ENCODE data around the gene LMOD2. TPM values are rescaled to one million over a fixed set of nuclear protein-coding genes. Genes with fewer than 3 reads are reported as not detected.
A peak's percentile ranks its signal among the peaks of the same experiment; 100 is the strongest.

The LMOD2 gene
- total and polyA plus RNA-seq, 11 donors = 202 to 1,479 (median 751) TPM

GRCh38 chr7:123609883-123610239, 45.8 kb upstream of the LMOD2 start:
- no peaks in the 10 kb centered on the region for H3K27me3 ChIP-seq
- intact Hi-C loops (cut with DNase I) = no loop called here
- ATAC-seq (no peak), DNase-seq (no peak)
- H3K9me3 ChIP-seq = no peaks in the 10 kb centered on the region
- TF ChIP-seq, protein P1, sequence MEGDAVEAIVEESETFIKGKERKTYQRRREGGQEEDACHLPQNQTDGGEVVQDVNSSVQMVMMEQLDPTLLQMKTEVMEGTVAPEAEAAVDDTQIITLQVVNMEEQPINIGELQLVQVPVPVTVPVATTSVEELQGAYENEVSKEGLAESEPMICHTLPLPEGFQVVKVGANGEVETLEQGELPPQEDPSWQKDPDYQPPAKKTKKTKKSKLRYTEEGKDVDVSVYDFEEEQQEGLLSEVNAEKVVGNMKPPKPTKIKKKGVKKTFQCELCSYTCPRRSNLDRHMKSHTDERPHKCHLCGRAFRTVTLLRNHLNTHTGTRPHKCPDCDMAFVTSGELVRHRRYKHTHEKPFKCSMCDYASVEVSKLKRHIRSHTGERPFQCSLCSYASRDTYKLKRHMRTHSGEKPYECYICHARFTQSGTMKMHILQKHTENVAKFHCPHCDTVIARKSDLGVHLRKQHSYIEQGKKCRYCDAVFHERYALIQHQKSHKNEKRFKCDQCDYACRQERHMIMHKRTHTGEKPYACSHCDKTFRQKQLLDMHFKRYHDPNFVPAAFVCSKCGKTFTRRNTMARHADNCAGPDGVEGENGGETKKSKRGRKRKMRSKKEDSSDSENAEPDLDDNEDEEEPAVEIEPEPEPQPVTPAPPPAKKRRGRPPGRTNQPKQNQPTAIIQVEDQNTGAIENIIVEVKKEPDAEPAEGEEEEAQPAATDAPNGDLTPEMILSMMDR (IDR thresholded peaks at IDR 0.05) = no peak
- no peak for TF ChIP-seq POLR2A (IDR thresholded peaks at IDR 0.05)
- H3K36me3 ChIP-seq = no peaks in the 10 kb centered on the region
- no peak overlapping the region for H3K4me3 ChIP-seq
- peaks cover 0 to 22% (median 1%) of the 10 kb centered on the region in 12 donors for H3K4me1 ChIP-seq
- H3K27ac ChIP-seq = peak overlapping the region in 7 of 12 donors; percentile 10 to 63 (median 30)
- WGBS, 4 donors = 50 to 70% (median 61%) methylated on average over 2 of the region's 2 CpGs

DNA sequence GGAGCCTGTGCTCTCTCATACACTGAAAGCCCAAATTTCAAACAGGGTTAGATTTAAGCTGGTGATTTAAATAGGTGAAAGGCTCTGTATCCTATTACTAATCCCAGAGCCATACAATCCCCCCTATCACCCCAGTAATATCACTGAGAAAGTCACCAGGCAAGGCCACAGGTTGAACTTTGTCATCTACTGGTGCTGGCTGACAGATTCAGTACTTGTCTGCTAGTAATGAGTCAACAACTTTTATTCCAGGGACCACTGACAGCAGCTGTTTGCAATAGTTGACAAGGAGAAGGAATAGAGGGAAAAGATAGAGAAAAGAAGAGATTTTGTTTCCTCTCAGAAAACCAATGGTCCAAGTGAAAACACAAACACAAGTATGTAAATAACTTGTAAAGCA, 43.6 kb upstream of the LMOD2 start:
- Histone ChIP-seq H3K36me3 (peaks cover 0 to 8% (median 0%) of the 10 kb centered on the region in 9 donors), H3K4me3 (no peak overlapping the region), H3K9me3 (no peaks in the 10 kb centered on the region), H3K27ac (peak overlapping the region in 7 of 12 donors; percentile 18 to 50 (median 38)), H3K27me3 (no peaks in the 10 kb centered on the region), H3K4me1 (peaks cover 0 to 22% (median 7%) of the 10 kb centered on the region in 12 donors)
- peak; percentile 45 to 68 (median 56) for ATAC-seq
- TF ChIP-seq, protein P1 (IDR thresholded peaks at IDR 0.05) = no peak
- no peak for TF ChIP-seq POLR2A (IDR thresholded peaks at IDR 0.05)
- intact Hi-C loops (cut with DNase I) = no loop called here
- DNase-seq = no peak

- H3K36me3 ChIP-seq = peaks cover 0 to 13% (median 0%) of the 10 kb centered on the region in 9 donors
- H3K9me3 ChIP-seq = no peaks in the 10 kb centered on the region
- ATAC-seq = no peak
- WGBS, 4 donors = 45 to 54% (median 47%) methylated on average over 2 of the region's 2 CpGs
- peaks cover 0 to 16% (median 6%) of the 10 kb centered on the region in 12 donors for H3K4me1 ChIP-seq
- H3K27ac ChIP-seq = peak overlapping the region in 6 of 12 donors; percentile 0 to 29 (median 14)
- intact Hi-C loops (cut with DNase I) = no loop called here
- TF ChIP-seq, protein P1 (IDR thresholded peaks at IDR 0.05) = no peak
- no peak for TF ChIP-seq POLR2A (IDR thresholded peaks at IDR 0.05)
- H3K4me3 ChIP-seq = no peak overlapping the region
- no peak for DNase-seq
- no peaks in the 10 kb centered on the region for H3K27me3 ChIP-seq
Measured at GRCh38 chr7:123615344-123615743, 40.3 kb upstream of the LMOD2 start.

- Histone ChIP-seq H3K36me3 (peaks cover 0 to 13% (median 0%) of the 10 kb centered on the region in 9 donors), H3K27ac (peak overlapping the region in 1 of 12 donors; percentile 29), H3K4me1 (peaks cover 0 to 15% (median 6%) of the 10 kb centered on the region in 12 donors), H3K27me3 (no peaks in the 10 kb centered on the region), H3K9me3 (no peaks in the 10 kb centered on the region), H3K4me3 (no peak overlapping the region)
- intact Hi-C loops (cut with DNase I) = no loop called here
- ATAC-seq (no peak), DNase-seq (no peak)
- TF ChIP-seq, protein P1 (IDR thresholded peaks at IDR 0.05) = no peak
- TF ChIP-seq POLR2A (IDR thresholded peaks at IDR 0.05) = no peak
Measured at GRCh38 chr7:123616223-123616622, 39.4 kb upstream of the LMOD2 start.

Measured in heart left ventricle (tissue), 16 donors.